H54 (cell line): ENCODE results near the gene CYB5R4.

Experiments
- DNase-seq: peaks from one replicate; pipeline ENCODE4 v3.0.0; 2011; ENCODE audit warnings: low spot score, mixed read lengths; ENCODE audit not compliant: insufficient read length
- FAIRE-seq: peaks from 3 replicates; lab custom pipeline; 2011; peaks lifted over from hg19 to GRCh38; lab: Jason Lieb, UNC
- POLR2A ChIP-seq: IDR thresholded peaks from 2 replicates; pipeline ENCODE4 v1.6.1; 2011; ENCODE audit warnings: low read depth, mild to moderate bottlenecking, low read length

CYB5R4 gene

GRCh38 chr6:83966539-83966938, 107.0 kb downstream of the CYB5R4 start:
- FAIRE-seq: no peak
- DNase-seq: no peak
- TF ChIP-seq POLR2A: no peak

GRCh38 chr6:83970582-83970981, 111.1 kb downstream of the CYB5R4 start:
- DNase-seq (no peak), FAIRE-seq (no peak)
- TF ChIP-seq POLR2A: no peak

GRCh38 chr6:83974409-83975050, 115.0 kb downstream of the CYB5R4 start:
- FAIRE-seq (no peak), DNase-seq (no peak)
- no peak for TF ChIP-seq POLR2A

DNA sequence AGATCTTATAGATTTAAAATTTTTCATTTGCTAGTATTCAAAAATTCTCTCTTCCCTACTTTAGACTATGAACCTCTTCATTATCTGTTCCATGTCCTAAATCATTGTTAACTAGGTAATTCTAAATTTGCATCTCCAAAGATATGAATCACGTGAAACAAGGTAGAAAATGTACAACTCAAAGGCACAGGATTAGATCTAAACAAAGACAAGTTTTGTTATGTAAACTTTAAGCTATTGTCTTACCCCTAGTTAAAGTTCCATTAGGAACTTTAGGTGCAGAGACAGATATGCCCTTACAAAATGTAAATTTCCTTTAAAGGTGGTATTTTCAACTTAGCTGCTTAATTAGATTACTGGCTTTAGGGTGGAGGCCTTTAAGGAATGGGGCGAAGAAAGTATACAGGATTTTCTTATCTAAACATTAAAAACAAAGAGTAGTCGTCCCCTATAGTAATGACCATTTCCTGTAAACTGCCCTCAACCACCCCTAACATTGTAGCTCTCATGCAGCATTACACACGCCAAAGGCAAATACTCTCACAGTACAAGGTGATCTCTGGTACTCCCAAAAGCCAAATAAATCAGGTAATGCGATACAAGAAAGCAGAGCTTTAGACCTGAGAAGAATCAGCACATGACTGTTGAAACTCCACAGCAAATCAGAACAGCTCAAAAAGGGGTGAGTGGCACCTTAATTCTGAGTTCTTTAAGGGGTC, 116.7 kb downstream of the CYB5R4 start:
- no peak for DNase-seq
- TF ChIP-seq POLR2A: no peak
- no peak for FAIRE-seq

- FAIRE-seq (no peak), DNase-seq (no peak)
Measured at GRCh38 chr6:83976871-83977270, 117.4 kb downstream of the CYB5R4 start.

GRCh38 chr6:83978324-83978734, 118.8 kb downstream of the CYB5R4 start:
- DNase-seq (no peak), FAIRE-seq (no peak)
- no peak for TF ChIP-seq POLR2A

More at GRCh38 chr6:83976871-83977270, 117.4 kb downstream of the CYB5R4 start:
- TF ChIP-seq POLR2A: no peak

- DNase-seq (no peak), FAIRE-seq (no peak)
- no peak for TF ChIP-seq POLR2A
Measured at GRCh38 chr6:83978997-83979396, 119.5 kb downstream of the CYB5R4 start.

DNA sequence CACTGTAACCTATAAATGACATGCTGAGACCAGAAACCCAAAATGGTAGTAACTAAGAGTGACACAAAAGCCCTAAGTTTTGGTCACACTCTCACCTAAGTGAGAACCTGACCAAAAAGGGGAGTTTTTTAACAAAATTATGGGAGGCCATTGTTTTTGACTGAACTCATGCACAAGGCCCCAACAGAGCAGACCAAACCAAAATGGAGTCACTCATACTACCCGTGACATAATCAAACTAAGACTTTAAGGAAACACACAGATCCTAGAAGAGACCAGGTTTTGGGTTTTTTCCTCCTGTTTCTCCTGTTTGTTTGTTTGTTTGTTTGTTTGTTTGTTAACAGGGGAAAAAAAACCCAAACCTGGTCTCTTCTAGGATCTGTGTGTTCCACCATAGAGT, 124.9 kb downstream of the CYB5R4 start:
- TF ChIP-seq POLR2A: no peak
- FAIRE-seq (no peak), DNase-seq (no peak)

DNA sequence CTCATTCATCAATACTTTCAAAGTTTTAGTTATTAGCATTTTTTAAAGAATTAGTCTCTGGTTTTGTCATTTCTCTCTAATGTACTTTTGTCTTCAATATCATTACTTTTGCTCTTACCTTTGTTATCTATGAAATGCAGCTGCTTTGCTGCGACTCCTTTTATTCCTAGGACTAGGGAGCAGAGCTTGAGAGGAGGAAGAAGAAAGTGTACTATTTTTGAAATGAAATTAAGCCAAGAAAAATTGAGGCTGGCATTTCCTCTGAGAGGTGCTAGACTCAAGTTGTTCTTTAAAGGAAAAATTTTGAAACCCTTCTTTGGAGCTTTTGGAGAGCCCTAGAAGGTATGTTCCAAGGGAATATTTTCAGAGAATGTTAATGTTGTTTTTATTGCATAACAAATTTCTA, 125.8 kb downstream of the CYB5R4 start:
- FAIRE-seq (no peak), DNase-seq (no peak)
- no peak for TF ChIP-seq POLR2A

DNA sequence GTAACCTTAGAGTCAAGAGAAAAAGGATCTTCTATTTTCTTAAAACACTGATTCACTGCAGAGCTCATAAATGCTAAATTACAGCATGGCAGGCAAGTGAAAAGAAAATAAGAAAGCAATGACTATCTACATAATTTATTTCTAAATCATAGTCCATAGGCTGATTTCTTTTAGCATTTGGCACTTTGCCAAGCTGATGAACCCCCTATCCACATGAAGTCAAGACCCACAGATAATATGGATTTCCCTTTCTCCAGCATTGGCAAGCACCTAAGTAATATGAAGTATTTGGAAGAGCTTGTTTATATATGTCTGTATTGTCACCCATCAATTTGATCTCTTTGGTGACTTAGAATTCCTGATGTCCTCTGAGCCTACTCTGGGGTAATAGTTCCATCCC, 126.2 kb downstream of the CYB5R4 start:
- no peak for TF ChIP-seq POLR2A
- FAIRE-seq (no peak), DNase-seq (no peak)

- DNase-seq: no peak
- FAIRE-seq: no peak
Measured at GRCh38 chr6:83998021-83998584, 138.6 kb downstream of the CYB5R4 start.

DNA sequence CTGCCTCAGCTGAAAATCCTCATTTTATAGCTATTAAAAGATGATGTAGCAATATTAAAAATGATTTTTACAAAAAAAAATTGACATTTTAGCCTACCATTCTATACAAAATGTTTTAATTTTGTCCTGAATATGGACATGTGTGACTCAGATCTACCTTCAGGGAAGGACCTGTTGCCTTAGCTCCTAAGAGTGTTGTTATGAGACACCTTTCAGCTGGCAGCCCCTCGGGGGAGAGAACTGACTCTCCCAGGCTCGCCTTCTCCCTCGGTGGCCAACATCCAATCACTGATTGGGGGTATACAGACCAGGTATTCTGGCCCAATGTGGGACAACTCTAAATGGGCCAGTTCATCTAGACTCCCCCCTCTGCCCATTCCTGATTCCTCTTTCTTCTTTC, 141.6 kb downstream of the CYB5R4 start:
- DNase-seq (no peak), FAIRE-seq (no peak)
- TF ChIP-seq POLR2A: no peak

More at GRCh38 chr6:83998021-83998584, 138.6 kb downstream of the CYB5R4 start:
- TF ChIP-seq POLR2A: no peak

- DNase-seq (no peak), FAIRE-seq (no peak)
- TF ChIP-seq POLR2A: no peak
Measured at GRCh38 chr6:84002226-84002625, 142.7 kb downstream of the CYB5R4 start.

DNA sequence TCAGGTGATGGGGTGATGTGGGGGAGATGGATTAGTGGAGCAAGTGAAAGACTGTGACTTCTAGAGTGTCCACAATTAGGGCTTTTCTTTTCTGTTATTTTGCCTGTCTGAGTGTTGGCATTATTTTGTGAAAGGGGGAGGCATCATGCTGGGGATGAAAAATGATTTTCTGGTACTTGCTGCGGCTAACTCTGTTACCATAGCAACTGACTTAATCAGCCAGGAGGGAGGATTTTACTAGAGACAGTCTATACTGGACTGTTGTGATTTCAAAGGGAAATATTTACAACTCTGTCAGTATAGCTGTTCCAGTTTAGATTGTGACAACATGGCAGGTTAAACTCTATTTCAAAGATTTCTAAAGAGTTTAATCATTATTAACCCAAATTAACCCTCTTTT, 143.6 kb downstream of the CYB5R4 start:
- no peak for TF ChIP-seq POLR2A
- FAIRE-seq (no peak), DNase-seq (no peak)
